Neural progenitor cell (in vitro differentiated cells): Measurements from ENCODE around the gene SERPINB13.

Experiments used
- EZH2 ChIP-seq: fragments of 200-600 bp; sonication (generic); IDR thresholded peaks from 2 replicates; pipeline ENCODE4 v1.6.1; 2017; ENCODE audit warnings: antibody characterized with exemption, mild to moderate bottlenecking, moderate library complexity
- EZH2phosphoT487 ChIP-seq: fragments of 200-600 bp; sonication (generic); IDR thresholded peaks from 2 replicates; pipeline ENCODE4 v1.6.1; 2017; ENCODE audit warnings: antibody characterized with exemption
- TF ChIP-seq, protein P1 (sequence below): fragments of 200-600 bp; sonication (generic); IDR thresholded peaks from 2 replicates; pipeline ENCODE4 v1.5.1; 2017; ENCODE audit warnings: antibody characterized with exemption, mild to moderate bottlenecking

DNA sequence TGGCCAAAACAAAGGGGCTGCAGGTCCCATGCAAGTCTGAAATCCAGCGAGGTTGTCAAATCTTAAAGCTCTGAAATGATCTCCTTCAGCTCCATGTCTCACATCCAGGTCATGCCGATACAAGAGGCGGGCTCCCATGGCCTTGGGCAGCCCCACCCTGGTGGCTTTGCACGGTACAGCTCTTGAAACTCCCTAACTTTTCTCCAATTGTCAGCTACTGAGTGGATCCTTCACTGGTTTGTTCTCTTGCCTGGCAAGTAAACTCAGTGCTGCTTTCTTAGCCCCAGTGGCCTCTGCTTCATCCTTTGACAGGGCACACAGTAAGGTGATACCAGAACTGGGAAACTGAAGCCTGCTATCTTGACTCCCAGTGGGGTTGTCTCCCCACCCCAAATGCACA, 26.3 kb downstream of the SERPINB13 start:
- TF ChIP-seq, protein P1, sequence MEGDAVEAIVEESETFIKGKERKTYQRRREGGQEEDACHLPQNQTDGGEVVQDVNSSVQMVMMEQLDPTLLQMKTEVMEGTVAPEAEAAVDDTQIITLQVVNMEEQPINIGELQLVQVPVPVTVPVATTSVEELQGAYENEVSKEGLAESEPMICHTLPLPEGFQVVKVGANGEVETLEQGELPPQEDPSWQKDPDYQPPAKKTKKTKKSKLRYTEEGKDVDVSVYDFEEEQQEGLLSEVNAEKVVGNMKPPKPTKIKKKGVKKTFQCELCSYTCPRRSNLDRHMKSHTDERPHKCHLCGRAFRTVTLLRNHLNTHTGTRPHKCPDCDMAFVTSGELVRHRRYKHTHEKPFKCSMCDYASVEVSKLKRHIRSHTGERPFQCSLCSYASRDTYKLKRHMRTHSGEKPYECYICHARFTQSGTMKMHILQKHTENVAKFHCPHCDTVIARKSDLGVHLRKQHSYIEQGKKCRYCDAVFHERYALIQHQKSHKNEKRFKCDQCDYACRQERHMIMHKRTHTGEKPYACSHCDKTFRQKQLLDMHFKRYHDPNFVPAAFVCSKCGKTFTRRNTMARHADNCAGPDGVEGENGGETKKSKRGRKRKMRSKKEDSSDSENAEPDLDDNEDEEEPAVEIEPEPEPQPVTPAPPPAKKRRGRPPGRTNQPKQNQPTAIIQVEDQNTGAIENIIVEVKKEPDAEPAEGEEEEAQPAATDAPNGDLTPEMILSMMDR = no peak
- TF ChIP-seq EZH2 = no peak
- no peak for TF ChIP-seq EZH2phosphoT487
